HG03432 (cell line): ENCODE measurements around the gene ZNF646.

ENCODE experiments used
- ATAC-seq: cut with Tn5 transposase; IDR thresholded peaks from one replicate; pipeline ENCODE4 v1.9.1; 2021; ENCODE audit warnings: mild to moderate bottlenecking, moderate library complexity; ENCODE audit not compliant: unreplicated experiment

ZNF646 gene

DNA sequence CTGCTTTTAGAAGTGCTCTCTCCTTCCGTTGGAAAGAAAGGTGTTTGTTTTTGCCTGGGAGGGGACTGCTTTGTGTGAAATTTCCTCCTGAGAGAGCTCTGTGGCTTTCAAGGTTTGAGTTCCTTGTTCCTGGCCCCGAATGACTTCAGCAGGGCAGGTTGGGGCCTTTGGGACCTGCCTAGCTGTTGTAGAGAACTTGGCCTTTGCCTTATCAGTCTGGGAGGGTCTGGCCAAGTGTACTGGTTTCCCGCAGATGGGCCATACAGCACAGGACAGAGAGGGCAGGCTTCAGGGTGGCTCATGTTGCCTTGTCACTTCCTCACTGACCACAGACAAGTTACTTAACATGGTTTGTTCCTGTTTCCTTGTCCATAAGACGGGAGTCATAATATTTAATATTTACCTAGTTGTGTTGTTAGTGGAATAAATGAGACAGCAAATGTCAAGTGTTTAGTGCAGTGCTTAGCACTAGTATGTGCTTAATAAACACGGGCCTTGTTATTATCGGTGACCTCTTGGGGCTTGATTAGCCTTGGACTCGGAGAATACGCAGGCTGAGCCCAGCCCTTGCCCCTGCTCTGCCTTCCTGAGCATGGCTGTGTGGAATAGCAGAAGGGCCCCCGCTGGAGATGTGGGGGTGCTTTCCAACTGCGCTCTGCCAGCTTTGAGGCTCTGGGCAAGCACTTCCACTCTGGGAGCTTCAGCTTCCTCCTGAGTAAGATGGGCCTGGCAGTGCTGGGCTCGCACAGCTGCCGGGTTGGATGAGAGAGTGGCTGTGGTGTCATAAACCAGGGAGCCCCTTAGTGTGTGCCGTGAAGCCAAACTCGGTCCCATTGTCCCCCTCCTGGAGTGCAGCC, 54.7 kb downstream of the ZNF646 start:
- ATAC-seq: no peak

DNA sequence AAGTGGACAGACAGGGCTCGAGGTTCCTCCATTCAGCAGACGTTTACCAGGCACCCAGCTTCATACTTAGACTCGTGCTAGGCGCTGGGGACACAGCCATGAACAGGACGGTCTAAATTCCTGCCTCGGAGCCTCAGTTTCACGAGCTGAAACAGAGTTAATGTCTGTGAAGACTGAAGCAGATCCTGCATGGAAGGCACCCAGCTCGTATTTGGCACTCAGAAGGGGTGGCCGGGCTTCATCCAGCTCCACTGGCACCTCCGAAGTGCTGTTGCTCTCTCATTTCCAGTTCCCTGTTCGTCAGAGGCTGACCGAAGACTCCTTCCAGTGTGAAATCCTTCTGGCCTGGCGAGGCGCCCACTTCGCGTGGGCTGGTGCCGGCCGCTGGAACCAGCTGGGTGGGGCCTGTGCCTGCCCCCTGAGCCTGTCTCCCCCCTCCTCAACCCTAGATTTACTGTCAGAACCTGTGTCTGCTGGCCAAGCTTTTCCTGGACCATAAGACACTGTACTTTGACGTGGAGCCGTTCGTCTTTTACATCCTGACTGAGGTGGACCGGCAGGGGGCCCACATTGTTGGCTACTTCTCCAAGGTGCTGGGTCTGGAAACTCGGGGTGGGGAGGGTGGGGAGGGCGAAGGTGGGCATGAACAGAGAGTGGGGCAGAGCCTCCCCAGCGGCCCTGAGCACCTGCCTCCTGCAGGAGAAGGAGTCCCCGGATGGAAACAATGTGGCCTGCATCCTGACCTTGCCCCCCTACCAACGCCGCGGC, 55.5 kb downstream of the ZNF646 start:
- no peak for ATAC-seq

DNA sequence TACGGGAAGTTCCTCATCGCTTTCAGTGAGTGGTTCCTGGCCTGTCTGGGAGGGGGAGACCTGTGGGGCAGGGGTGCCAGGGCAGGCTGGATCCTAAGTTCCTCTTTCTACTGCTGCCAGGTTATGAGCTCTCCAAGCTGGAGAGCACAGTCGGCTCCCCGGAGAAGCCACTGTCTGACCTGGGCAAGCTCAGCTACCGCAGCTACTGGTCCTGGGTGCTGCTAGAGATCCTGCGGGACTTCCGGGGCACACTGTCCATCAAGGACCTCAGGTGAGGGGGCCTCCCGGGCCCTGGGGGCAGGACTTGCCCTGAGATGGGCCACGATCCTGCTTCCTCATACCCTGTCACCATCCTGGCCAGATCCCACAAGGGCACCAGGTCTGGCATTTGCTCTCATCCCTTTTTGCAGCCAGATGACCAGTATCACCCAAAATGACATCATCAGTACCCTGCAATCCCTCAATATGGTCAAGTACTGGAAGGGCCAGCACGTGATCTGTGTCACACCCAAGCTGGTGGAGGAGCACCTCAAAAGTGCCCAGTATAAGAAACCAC, 56.2 kb downstream of the ZNF646 start:
- no peak for ATAC-seq

DNA sequence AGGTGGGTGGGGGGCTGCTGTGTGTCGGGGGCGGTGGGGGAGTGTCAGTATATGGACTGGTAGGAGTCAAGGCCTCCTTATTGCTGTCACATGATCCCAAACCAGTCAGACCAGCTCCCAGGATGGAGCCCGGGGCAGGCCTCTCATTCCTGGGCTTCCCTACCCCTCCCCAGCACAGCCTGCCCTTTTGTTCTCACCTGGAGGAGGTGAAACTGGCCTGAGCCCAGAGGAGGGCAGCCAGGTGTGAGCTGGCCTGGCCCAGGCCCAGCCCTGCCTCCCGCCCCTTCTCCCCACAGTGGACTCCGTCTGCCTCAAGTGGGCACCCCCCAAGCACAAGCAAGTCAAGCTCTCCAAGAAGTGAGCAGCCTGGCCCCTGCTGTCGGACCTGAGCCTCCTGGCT, 56.7 kb downstream of the ZNF646 start:
- ATAC-seq: no peak

DNA sequence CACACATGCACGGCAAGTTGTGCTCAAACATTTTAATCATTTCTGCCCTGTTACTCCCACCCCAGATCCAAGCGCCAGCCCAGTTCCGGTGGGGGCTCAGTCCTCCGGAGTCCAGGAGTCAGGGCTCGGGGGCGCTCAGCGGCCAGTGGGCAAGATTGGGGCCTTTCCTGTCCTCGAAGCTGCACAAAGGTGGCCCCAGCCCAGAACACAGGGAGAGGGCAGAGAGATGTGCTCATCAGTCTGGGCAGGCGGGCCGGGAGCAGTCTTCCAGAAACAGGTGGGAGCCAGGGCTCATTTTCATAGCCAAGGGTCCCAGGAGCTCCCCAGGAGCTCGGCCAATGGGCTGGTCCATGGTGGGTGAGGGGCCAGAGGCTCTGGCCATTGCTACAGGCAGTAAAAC, 57.2 kb downstream of the ZNF646 start:
- no peak for ATAC-seq

DNA sequence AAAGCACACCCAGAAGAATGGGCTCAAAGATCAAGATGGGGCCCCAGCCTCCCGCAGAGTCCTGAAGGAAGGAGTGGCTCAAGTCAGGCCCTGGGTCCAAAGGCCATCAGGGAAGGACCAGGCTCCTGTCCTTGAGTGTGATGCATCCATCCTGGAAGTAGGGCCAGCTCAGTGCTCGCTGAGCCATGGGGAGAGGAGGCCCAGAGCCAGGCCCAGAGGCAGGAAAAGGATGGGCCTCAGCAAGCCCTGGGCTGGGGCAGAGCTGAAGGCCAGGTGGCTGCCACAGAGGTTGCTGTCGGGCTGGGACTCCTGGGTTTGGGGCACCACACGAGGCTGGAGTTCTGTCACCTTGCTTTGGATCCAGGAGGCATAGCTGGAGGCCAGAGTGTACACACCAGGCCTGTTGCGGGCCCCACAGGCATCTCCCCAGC, 57.6 kb downstream of the ZNF646 start:
- no peak for ATAC-seq

DNA sequence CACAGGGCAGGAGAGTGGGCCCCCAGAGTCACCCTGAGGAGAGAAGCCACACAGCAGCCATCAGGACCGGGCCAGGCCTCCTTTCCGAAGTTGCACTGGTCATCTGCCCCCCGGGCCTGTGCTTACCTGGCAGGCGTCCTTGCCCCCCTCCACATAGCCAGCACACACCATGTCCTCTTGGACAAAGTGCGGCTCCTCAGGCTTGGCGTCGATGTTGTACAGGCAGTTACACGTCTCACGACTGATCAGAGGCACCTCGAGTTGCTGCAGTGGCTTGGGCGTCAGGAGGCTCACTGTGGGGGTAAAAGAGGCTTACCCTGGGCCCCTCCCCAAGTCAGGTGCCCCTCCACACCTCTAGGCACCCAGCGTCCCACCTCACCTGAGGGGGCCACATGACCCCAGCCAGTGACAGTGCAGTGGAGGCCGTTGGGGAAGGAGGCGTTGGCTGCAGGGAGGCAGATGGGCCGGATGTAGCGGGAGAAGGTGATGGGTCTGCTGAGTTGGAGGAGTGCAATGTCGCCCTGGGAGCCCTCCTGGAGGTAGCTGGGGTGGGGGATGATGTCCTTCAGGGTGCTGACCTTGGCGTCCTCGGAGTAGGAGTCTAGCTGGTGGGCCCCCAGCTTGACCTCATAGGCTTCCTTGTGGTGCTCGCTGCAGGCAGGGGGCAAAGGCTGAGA, 58.2 kb downstream of the ZNF646 start:
- no peak for ATAC-seq

DNA sequence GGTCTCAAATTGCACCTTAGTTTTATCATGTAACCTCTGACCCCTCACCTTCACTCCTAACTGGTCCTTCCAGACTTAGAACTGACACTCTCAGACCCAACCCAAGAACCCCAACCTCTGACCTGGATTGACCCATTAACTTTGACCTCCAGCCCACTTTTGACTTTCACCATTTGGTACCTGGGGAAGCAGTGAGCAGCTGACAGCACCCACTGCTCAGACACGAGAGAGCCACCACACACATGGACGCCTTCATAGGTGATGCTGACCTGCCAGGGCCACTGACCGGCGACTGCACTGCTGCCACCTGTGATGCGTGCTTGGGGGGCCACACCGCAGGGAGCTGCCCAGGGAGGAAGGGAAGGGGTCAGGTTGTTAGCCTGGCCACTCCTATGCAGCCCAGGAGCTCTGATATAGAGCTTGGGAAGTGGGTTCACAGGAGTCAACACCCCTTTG, 58.9 kb downstream of the ZNF646 start:
- ATAC-seq: no peak
